Psoas muscle (tissue), 8 donors: ENCODE results near the gene SRPK1. TPM values are rescaled to one million over a fixed set of nuclear protein-coding genes. Genes with fewer than 3 reads are reported as not detected.

Experiments
- ATAC-seq, 4 donors: fragments of 200-7000 bp; cut with Tn5 transposase; one replicate each; pipeline ENCODE4 v1.9.1; 2020; ENCODE audit warnings: moderate library complexity in 3 of 4, mild to moderate bottlenecking in 2 of 4
- DNase-seq, 2 donors: peaks; one replicate each; pipeline ENCODE4 v3.0.0-alpha.2; 2020
- H3K27ac ChIP-seq: fragments of 200-600 bp; one replicate; pipeline ENCODE4 v1.8.0; 2022
- H3K27me3 ChIP-seq, 3 donors: fragments of 200-600 bp in 1 of 3; one replicate each; pipeline versions ENCODE4 v1.6.1 to v1.8.0; 2013 to 2022; ENCODE audit warnings: low read length in 2 of 3, mild to moderate bottlenecking in 2 of 3, moderate library complexity in 1 of 3; ENCODE audit not compliant: insufficient read depth in 3 of 3
- H3K36me3 ChIP-seq, 2 donors: fragments of 200-600 bp in 1 of 2; one replicate each; pipeline versions ENCODE4 v1.6.1 to v1.8.0; 2013 to 2022; ENCODE audit warnings: low read depth in 1 of 2, mild to moderate bottlenecking in 1 of 2, moderate library complexity in 1 of 2; ENCODE audit not compliant: insufficient read depth in 1 of 2
- H3K4me1 ChIP-seq: fragments of 200-600 bp; one replicate; pipeline ENCODE4 v1.8.0; 2022
- H3K4me3 ChIP-seq: fragments of 200-600 bp; one replicate; pipeline ENCODE4 v1.8.0; 2022; ENCODE audit warnings: mild to moderate bottlenecking
- H3K9me3 ChIP-seq: fragments of 200-600 bp; one replicate; pipeline ENCODE4 v1.8.0; 2022
- CTCF ChIP-seq: fragments of 200-600 bp; IDR thresholded peaks from one replicate; pipeline ENCODE4 v1.8.0; 2022; ENCODE audit warnings: antibody characterized with exemption
- WGBS, 3 donors: extraction: QIAGEN DNeasy Blood & Tissue Kit; methylation state at CpG; one replicate each; pipeline versions ENCODE4 v1.1.6 to v1.1.7; 2013; 5-methylcytosine and 5-hydroxymethylcytosine counted together
- intact Hi-C, 2 donors: fragments of 100-400 bp; cut with DNase I; formaldehyde crosslinking; loops; one replicate each; pipeline versions ENCODE4 v1.11.0 to v1.14.2; 2022
- long read RNA-seq, 2 donors: library from polyadenylated mRNA; unstranded; transcript quantifications; one replicate each; pipeline ENCODE4 v2.0.0, GENCODE V29; 2021
- polyA plus RNA-seq, 3 donors: library from polyadenylated mRNA; stranded (reverse); fragments of 200-250 nt; gene quantifications; one replicate each; pipeline ENCODE4 v1.2.3, GENCODE V29; 2013
- total RNA-seq, 4 donors: library from RNA; stranded (reverse); fragmentation: NEBNext Ultra II Directional in 2 of 4; extraction: Animal tissue kit (Norgen Biotek cat#: 25700) in 2 of 4; gene quantifications; one replicate each; pipeline versions ENCODE4 v1.2.1 to v1.2.4, GENCODE V29; 2021 to 2023
- donor health status: healthy with polysubstance abuse.
- donor health status: DM: no; HTN: no; CAD: no; lungs with moderate emphysema.
- donor health status: Bipolar disorder and iron deficiency.
- donor health status: healthy.
- donor health status: DM: yes; HTN: yes; CAD: no.
- donor health status: DM: no; HTN: no; CAD: no.
- donor health status: DM: no; HTN: no; CAD: no.
- donor health status: DM: yes; HTN: yes; CAD: no.

Gene SRPK1
- total RNA-seq (10 to 100 TPM; 24.1 to 42.4 (median 31.3) TPM), polyA plus RNA-seq (10 to 100 TPM; 12.2 to 46.9 (median 21.3) TPM)
- long read RNA-seq, donor 1, full-length matches to known transcripts, result 25 of 36 reads
- long read RNA-seq, donor 1, partial matches to known transcripts, result 7 of 36 reads
- long read RNA-seq, donor 1, other reads (novel, unspliced or antisense), result 4 of 36 reads
- long read RNA-seq, donor 2, full-length matches to known transcripts, result 46 of 65 reads
- long read RNA-seq, donor 2, partial matches to known transcripts, result 11 of 65 reads
- long read RNA-seq, donor 2, other reads (novel, unspliced or antisense), result 8 of 65 reads

GRCh38 chr6:35920793-35921732 is at the start of gene SRPK1:
SRPK1 (minus strand) TSS chr6:35921098; CDS start chr6:35921056, 42 bp downstream.
- Histone ChIP-seq H3K4me3 (peak within 1 kb of the TSS; percentile 93), H3K27ac (peak within 1 kb of the TSS; percentile 88), H3K4me1 (peaks cover 18% of the 10 kb centered on the region), H3K27me3 (no peaks in the 10 kb centered on the region), H3K36me3 (no peaks in the 10 kb centered on the region), H3K9me3 (no peaks in the 10 kb centered on the region)
- DNase-seq (peak; percentile 89 to 93), ATAC-seq (peak; percentile 93 to 97 (median 96))
- WGBS, 3 donors, result 1% methylated on average over 40 to 69 of the region's 69 CpGs
- TF ChIP-seq CTCF, result no peak
- intact Hi-C loops, result loop anchor here in 1 of 2 donors (10.0 kb wide), 1 partner anchor 174 kb away; no protein-coding TSS in a partner anchor

- WGBS, 3 donors, result 80 to 85% (median 81%) methylated on average over 4 of the region's 4 CpGs
- intact Hi-C loops, result no loop called here
- H3K9me3 ChIP-seq, result no peaks in the 10 kb centered on the region
These were observed 49.3 kb upstream of the SRPK1 start for GRCh38 chr6:35970181-35970580.

GRCh38 chr6:35969646-35970045 is 48.7 kb upstream of the SRPK1 start:
- Histone ChIP-seq H3K27me3 (no peaks in the 10 kb centered on the region), H3K36me3 (no peaks in the 10 kb centered on the region), H3K27ac (no peak overlapping the region), H3K9me3 (no peaks in the 10 kb centered on the region), H3K4me1 (no peaks in the 10 kb centered on the region), H3K4me3 (no peak overlapping the region)
- no peak for DNase-seq
- intact Hi-C loops, result no loop called here
- no peak for ATAC-seq
- TF ChIP-seq CTCF, result no peak

More at GRCh38 chr6:35970181-35970580, 49.3 kb upstream of the SRPK1 start:
- Histone ChIP-seq H3K27ac (no peak overlapping the region), H3K27me3 (no peaks in the 10 kb centered on the region), H3K4me1 (no peaks in the 10 kb centered on the region), H3K4me3 (no peak overlapping the region), H3K36me3 (no peaks in the 10 kb centered on the region)
- TF ChIP-seq CTCF, result no peak
- no peak for DNase-seq
- ATAC-seq, result no peak

- no peaks in the 10 kb centered on the region for H3K4me1 ChIP-seq
- no peak for TF ChIP-seq CTCF
- no peaks in the 10 kb centered on the region for H3K36me3 ChIP-seq
- intact Hi-C loops, result no loop called here
- H3K27ac ChIP-seq, result no peak overlapping the region
- no peak for ATAC-seq
- DNase-seq, result no peak
- H3K9me3 ChIP-seq, result no peaks in the 10 kb centered on the region
- WGBS, 3 donors, result 84 to 86% (median 84%) methylated on average over 4 of the region's 4 CpGs
- H3K27me3 ChIP-seq, result no peaks in the 10 kb centered on the region
- no peak overlapping the region for H3K4me3 ChIP-seq
These were observed 47.9 kb upstream of the SRPK1 start for GRCh38 chr6:35968821-35969220.
